Right ventricle myocardium inferior (tissue), 1 donor: ENCODE measurements around the gene SCGB1C1. TPM values are rescaled to one million over a fixed set of nuclear protein-coding genes. Genes with fewer than 3 reads are reported as not detected.
"Not testable (repeated sequence)": the region's sequence is repeated elsewhere in the genome, so short reads cannot be mapped to it uniquely, and the experiment has no call there.

Experiments
- ATAC-seq: fragments of 200-7000 bp; cut with Tn5 transposase; one replicate; pipeline ENCODE4 v1.9.1; 2020; ENCODE audit warnings: mild to moderate bottlenecking, moderate library complexity
- DNase-seq: peaks from one replicate; pipeline ENCODE4 v3.0.0; 2021; ENCODE audit errors: missing footprints
- intact Hi-C: fragments of 100-400 bp; cut with DNase I; formaldehyde crosslinking; loops from one replicate; pipeline ENCODE4 v1.11.0; 2022
- total RNA-seq: library from RNA; stranded (reverse); fragmentation: NEBNext Ultra II Directional; extraction: Animal tissue kit (Norgen Biotek cat#: 25700); gene quantifications from one replicate; pipeline ENCODE4 v1.2.1, GENCODE V29; 2021
- donor health status: DM: no; HTN: yes; CAD: no; lungs with severe emphysema.

The SCGB1C1 gene
- total RNA-seq, 1 donor from 2014 or later = not detected

DNA sequence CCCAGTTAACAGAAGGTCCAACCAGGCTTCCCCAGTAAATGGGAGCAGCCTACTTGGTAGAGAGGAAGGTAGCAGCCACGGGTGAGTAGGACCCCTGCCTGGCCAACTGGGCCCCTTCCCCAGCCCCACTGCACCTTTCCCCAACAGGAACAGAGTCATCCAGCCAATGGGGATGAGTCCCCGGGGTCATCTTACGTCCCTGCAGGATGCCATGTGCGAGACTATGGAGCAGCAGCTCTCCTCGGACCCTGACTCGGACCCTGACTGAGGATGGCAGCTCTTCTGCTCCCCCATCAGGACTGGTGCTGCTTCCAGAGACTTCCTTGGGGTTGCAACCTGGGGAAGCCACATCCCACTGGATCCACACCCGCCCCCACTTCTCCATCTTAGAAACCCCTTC lies 21.2 kb downstream of the SCGB1C1 start:
- DNase-seq = no peak
- intact Hi-C loops = no loop called here

DNA sequence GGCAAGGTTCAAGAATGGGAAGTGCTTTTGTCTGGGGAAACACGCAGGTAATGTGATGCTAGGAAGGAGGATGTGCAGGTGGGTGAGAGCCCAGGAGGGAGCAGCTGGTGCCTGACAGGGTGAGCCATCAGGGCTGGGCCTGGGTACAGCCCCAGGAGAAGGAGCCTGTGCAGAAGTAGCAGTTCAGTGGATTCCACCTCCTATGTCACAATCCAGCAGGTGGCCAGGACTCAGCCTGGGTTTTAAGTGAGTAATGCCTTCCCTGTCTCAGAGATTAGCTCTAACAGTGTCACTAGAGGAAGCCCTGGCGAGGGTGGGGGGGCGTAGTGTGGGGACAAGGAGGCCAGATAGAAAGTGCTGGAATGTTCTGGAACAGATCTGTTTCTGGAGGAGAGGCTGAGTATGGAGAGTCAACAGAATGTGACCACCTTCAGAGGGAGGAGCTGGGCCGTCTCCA lies 22.7 kb downstream of the SCGB1C1 start:
- intact Hi-C loops = no loop called here
- DNase-seq (no peak), ATAC-seq (no peak)

More for the DNA sequence above, 21.2 kb downstream of the SCGB1C1 start:
- ATAC-seq = no peak

DNA sequence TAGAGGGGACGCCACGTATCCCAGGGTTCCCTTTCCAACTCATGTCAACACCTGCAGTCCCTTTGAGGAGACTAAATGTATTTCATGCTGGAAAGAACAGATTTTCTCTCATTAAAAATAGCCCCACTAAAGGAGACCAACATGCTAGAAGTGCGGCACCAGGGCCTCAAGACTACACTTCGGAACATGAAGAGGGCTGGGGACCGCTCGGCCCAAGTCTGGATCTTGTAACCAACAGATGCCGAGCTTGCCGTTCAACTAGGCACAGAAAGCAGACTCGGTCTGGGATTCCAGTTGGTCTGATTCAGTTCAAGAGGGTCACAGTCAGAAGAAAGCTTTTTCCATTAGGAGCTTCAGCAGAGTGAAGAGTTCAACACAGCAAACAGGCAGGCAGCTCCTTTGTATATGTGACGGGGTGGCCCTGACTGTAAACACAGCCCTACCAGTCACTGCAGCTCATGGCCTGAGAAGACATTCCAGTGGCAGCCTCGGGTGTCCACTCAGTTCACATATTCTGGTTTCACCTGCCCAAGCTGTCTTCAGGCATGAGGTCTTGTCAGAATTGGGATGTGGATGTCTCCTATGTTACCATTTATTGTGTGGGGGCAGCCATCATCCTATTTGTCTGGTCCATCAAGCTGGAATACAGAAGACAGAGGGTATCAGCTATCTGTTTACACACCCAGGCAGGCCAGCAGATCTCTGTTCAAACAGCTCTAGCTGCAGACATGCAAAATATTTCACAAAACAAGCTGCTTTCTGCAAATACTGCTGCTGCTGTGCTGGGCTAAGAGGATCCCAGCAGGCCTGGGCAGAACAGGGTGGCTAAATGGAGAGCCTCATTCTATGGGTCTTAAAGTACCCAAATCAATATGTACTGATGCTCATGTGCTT lies 23.4 kb downstream of the SCGB1C1 start:
- DNase-seq (no peak), ATAC-seq (no peak)
- intact Hi-C loops = no loop called here

DNA sequence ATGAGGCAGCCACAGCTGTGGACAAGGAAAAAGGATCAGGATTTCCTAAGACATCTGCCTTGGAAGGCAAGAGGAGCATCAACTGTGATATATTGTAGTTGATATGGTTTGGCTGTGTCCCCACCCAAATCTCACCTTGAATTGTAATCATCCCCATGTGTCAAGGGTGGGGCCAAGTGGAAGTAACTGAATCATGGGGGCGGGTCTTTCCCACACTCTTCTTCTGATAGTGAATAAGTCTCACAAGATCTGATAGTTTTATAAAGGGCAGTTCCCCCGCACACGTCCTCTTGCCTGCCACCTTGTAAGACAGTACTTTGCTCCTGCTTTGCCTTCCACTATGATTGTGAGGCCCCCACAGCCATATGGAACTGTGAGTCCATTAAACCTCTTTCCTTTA lies 24.8 kb downstream of the SCGB1C1 start:
- ATAC-seq = no peak
- DNase-seq = no peak
- intact Hi-C loops = no loop called here

DNA sequence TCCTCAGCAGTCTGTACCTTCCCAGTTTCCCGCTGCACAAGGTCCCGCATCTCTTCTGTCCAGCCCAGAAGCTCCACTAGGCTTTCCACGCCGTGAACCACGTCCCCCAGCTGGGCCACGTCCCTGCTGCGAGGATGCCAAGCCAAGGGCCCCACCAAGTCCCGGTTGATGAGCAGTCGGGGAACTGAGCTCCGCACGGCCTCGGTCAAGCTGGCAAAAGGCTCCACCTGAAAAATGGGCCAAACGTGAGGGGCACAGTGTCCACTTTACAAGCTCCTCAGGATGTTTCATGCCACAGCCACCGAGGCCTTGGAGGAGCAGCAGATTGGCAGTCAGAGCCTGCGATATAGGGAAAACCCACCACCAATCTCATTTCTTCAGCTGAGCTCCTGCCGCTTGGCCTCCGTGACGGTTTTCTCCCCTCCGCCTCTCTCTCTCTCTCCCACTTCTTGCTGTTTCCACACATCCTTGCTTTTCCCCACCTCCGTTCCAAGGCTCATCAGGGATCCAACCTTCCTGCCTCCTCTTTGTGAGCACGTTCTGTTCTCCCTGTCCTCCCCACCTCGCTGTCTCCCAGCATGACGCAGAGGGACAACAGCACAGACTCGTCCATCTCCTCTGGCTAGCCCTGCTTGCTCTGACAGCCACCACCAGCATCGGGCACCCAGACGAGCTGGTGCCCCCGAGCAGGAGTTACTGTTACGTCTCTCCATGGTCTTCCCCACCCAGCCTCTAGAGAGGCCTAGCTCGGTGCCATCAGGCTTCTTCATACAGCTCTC lies 26.1 kb downstream of the SCGB1C1 start:
- intact Hi-C loops = no loop called here
- no peak for DNase-seq
- ATAC-seq = no peak

DNA sequence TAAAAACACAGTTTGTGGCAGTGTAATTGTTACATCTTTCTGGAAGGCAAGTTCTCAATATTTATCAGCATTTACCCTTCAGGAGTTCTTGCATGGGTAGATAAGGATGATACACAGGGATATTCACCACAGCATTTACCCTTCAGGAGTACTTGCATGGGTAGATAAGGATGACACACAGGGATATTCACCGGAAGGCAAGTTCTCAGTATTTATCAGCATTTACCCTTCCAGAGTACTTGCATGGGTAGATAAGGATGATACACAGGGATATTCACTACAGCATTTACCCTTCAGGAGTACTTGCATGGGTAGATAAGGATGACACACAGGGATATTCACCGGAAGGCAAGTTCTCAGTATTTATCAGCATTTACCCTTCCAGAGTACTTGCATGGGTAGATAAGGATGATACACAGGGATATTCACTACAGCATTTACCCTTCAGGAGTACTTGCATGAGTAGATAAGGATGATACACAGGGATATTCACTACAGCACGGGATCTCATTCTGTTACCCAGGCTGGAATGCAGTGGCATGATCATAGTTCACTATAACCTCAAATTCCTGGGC lies 27.9 kb downstream of the SCGB1C1 start:
- intact Hi-C loops, ATAC-seq, DNase-seq: not testable (repeated sequence)

DNA sequence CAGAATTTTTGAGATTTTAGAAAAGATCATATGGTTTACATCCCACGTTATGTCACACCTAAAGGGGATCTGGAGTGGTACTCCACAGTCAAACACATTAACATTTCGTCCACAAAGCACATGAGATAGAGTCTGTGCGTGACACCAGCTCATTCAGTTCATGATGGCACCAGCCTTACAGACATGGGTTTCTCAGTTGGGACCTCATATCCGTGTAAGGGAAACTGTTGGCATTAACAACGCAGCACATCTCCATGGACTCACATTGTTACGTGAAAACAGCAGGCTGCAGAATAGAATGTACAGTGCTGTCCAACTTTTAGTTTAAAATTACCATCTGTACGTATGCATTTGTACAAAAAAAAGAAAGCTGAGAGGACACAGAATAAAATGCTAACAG lies 28.7 kb downstream of the SCGB1C1 start:
- DNase-seq (no peak), ATAC-seq (no peak)
- intact Hi-C loops = no loop called here

DNA sequence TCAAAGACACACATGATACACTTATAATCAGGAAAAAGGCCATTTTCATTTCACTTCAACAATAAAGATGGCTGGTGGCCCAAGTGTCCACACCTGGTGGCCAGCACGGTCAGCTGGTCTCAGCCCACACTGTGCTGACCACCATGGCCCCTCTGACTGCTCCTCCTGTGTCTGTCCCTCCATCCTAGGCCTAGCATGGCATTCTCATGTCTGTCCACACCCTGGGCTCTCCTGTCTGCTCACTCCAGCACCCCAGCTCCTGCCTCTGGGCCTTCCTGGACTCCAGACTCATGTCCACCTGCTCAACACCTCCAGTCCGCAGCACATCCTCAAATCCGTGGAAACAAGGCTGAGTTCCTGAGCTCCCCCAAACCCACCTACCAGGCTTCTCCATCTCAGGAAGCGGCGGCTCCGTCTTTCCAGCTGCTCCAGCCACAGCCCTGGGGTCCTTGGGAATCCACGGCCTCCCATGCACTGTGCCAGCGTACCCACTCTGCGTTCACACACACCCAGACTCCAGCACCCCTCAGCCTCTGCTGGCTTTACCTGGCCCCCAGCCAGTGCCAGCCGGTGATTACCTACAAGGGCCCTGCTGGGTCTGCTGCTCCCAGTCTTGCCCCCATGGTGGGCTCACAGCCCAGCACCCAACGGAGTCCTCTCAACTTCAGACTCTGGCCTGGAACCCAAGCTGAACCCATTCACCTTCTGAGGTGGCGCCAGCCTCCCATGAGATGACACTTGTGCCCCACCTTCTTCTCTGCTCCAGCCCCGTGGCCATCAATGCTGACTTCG lies 29.3 kb downstream of the SCGB1C1 start:
- peak; percentile 35 for ATAC-seq

DNA sequence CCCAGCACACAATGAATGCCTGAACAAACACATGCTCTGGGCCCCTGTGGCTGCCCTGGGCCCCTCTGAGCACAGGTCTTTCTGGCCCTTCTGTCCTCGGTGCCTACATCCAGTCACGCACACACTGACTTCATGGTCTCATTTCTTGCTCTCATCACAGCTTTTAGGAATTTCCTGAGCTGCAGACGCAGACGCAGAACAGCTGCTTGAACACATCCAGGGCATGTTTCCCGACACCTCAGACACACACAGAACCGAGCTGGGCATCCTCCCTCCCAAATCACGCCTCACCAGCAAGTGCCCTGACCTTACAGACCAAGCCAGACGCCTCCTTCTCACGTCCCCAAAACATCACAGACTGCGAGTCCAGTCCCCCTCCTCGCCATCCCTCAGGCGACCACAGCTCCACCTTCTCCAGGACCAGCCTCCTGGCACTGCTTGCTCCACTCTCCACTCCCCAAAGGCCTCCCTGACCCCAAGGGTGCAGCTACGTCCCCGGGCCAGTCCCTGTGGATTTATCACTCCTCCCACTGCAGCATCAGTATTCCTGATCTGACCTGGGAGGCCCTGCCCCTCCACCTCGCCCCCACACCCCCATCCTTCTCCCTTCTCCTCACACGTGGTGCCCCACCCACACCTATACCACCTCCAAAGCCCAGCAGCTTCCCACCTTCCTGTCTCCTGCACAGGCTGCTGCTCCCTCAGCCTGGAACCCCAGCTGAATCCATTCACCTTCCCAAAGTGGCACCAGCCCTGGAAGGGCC lies 30.3 kb downstream of the SCGB1C1 start:
- intact Hi-C loops = no loop called here
- ATAC-seq = no peak
- DNase-seq = no peak

More for the DNA sequence above, 29.3 kb downstream of the SCGB1C1 start:
- DNase-seq = no peak
- intact Hi-C loops = no loop called here

DNA sequence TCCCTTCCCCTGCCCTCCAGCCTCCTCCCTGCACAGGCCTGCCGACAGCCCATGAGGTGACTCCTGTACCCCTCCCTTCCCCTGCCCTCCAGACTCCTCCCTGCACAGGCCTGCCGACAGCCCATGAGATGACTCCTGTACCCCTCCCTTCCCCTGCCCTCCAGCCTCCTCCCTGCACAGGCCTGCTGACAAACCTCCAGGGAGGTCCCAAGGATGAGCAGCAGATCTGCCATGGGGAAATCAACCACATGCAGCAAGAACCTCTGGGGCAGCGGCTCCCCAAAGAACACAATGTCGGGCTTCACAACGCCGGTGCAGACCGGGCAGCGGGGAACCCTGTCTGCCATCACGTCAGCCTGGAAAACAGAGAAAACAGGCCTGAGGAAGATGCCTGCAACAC lies 31.0 kb downstream of the SCGB1C1 start:
- ATAC-seq (no peak), DNase-seq (no peak)
- intact Hi-C loops = no loop called here

DNA sequence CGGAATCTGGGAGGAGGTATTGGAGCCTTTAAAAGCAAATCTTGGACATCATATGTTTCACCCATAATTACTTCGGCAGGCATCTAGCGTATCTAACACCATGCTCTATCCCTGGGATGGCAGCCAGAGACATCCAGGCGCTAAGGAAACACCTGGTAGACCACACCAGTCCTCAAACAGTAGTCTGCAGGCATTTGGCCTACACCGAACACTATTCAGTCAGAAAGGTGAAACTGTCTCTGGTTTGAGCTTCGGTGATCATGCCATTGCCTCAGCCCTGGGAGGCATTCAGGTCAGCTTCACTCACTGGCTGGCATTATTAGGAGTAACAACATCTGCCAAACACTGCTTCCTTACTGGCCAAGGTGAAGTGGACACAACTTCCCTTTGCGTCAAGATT lies 31.5 kb downstream of the SCGB1C1 start:
- ATAC-seq = no peak
- DNase-seq = no peak

DNA sequence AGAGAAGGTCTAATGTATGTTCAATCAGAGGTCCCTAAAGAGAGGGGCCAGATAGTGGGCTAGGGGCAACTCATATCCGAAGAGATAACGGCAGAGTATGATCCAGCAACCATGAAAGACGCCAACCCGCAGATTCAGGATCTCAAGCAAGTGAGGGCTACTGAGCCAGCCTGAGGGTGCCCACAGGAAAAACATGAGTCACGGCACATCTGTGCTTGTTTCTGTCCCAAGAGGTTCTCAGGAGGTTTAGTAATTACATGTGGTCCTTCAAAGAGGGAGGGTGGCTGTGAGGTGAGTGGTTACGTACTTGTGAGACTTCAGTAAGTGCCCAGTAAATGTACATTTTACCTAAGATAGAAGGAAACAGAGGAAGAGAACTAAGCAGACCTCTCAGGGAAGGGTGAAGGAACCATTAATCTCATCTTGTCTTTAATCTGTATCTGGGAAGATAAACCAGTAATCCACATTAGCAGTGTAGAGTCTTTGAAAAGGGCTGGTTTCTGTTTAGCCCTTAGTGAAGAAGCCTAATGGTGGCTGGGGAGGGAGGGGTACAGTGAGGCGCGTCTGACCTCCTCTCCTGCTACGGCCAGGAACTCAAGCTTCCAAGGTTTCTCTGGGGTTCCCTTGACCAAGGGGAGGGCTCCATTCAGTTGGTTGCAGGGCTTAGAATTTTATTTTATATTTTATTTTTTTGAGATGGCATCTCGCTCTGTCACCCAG lies 33.0 kb downstream of the SCGB1C1 start:
- intact Hi-C loops = no loop called here
- DNase-seq = no peak
- ATAC-seq = no peak

More for the DNA sequence above, 31.5 kb downstream of the SCGB1C1 start:
- intact Hi-C loops = no loop called here

DNA sequence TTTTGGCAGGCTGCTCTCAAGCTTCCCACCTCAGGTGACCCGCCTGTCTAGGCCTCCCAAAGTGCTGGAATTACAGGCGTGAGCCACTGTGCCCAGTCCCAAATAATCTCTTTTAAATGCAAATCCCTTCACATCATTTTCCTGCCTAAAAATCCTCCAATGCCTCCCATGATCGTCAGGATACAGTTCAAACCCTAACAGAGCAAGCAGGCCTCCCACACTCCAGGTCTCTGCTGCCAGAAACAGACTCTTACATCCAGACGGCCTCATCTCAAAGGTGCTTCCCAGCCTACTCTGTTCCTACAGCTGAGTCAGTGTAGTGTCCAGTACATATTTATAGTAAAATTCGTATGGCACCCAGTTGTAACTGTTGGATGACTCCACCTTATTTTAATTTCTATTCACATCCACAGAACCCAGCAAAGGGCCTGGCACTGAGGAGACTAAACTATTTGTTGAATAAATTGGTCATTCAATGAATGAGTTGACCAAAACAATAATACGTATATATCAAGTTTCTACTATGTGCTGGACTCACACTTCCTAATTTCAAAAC lies 35.0 kb downstream of the SCGB1C1 start:
- DNase-seq (no peak), ATAC-seq (no peak)
- intact Hi-C loops = no loop called here

DNA sequence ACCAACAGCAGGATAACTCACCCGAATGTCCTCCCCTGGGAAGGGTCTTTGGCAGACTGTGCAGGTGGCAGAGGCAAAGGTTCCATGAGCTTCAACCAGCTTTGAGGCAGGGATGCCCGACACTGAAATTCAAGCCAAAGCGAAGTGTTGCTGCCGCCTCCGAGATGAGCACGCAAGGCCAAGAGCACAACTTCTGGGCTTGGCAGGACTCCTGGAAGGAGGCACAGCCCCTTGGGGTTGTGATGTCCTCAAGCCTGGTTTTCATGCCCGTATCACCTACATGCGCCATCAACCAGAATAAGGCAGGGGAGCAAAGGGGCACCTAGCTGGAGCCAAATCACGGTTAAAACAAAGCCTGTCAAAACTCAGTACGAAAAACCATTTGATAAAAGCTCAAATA lies 37.6 kb downstream of the SCGB1C1 start:
- intact Hi-C loops = no loop called here
- DNase-seq (no peak), ATAC-seq (no peak)

DNA sequence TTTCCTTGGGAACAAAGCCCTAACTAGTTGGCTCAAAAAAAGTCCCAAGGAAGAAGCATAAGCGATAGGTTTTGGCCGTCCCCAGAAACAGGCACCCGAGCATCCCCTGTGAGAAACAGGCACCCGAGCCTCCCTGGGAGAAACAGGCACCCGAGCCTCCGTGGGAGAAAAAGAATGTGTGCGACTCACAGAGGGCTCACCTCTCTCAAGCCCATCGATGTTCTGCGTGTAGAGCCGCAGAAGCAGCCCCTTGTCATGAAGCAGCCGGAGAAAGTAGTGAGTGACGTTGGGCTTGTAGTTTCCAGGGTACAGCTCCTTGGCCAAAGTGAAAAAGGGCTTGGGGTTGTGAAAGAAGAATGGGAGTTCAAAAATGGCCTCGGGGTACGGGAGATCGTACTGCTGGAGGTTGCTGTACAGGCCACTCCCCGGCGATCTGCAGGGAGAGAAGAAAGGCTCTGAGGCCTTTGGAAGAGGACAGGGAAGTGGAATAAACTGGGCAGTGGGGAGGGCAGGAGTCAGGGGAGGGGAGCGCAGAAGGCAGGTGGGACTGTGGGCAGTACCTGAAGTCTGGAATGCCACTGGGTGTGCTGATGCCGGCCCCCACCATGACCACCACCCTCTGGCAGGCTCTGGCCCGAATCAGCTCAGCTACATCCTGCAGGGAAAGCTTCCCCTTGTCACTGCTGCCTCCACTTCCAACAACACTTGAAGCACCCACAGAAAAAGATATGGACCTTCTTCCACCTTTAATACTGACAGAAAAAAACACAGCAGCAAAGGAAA lies 40.1 kb downstream of the SCGB1C1 start:
- DNase-seq (no peak), ATAC-seq (no peak)
- intact Hi-C loops = loop anchor here (1.0 kb wide), 1 partner anchor 25 kb away; no protein-coding TSS in a partner anchor

DNA sequence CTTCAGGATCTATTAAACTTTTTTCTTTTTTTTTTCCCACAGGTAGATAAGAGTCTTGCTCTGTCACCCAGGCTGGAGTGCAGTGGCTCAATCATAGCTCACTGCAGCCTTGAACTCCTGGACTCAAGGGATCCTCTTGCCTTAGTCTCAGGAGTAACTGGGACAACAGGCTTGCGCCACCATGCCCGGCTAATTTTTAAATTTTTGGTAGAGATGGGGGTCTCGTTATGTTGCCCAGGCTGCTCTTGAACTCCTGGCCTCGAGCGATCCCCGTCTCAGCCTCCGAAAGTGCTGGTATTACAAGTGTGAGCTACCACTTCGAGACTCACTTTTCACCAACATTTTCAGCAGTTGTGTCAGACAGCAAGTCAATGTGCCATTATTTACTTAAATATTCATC lies 42.3 kb downstream of the SCGB1C1 start:
- DNase-seq (no peak), ATAC-seq (no peak)
- intact Hi-C loops = loop anchor here (5.0 kb wide), 1 partner anchor 122 kb away; no protein-coding TSS in a partner anchor
